A549 (cell line): ENCODE measurements around the gene MEIKIN. TPM values are rescaled to one million over a fixed set of nuclear protein-coding genes. Genes with fewer than 3 reads are reported as not detected.

Experiments used
- ATAC-seq, 2 experiments: fragments of 200-7000 bp in 1 of 2; fragments of >200 bp in 1 of 2; cut with Nextera tagmentation in 1 of 2; cut with Tn5 transposase in 1 of 2; 3 replicates each; pipeline versions ENCODE4 v1.8.0 to v1.9.1; 2018 to 2020; ENCODE audit warnings: mild to moderate bottlenecking in 1 of 2, moderate library complexity in 1 of 2
- CTCF ChIA-PET: fragments of 300-600 bp; sonication (Branson Sonifier 250); formaldehyde crosslinking; extraction: SDS; loops from one replicate; lab custom pipeline; 2021; ENCODE audit warnings: antibody characterized with exemption, inconsistent platforms; lab: Yijun Ruan, JAX
- POLR2A ChIA-PET: fragments of 350-600 bp; formaldehyde crosslinking; extraction: SDS; loops from one replicate; lab custom pipeline; 2021; ENCODE audit warnings: antibody characterized with exemption, inconsistent platforms; lab: Yijun Ruan, JAX
- DNase-seq, 2 experiments: peaks; one replicate each; pipeline versions ENCODE4 v3.0.0 to v3.0.0-alpha.2; 2011 to 2016; ENCODE audit warnings: low read depth in 1 of 2, low spot score in 1 of 2
- FAIRE-seq: peaks from 2 replicates; lab custom pipeline; 2011; peaks lifted over from hg19 to GRCh38; lab: Jason Lieb, UNC
- H3K27ac ChIP-seq, 2 experiments: fragments of >200 bp; sonication (Bioruptor Twin); formaldehyde crosslinking; 3 replicates each; pipeline ENCODE4 v1.5.1; 2016 to 2017
- H3K4me1 ChIP-seq: fragments of >200 bp; sonication (Bioruptor Twin); formaldehyde crosslinking; 3 replicates; pipeline ENCODE4 v1.6.1; 2016
- H3K4me2 ChIP-seq: fragments of >200 bp; sonication (Bioruptor Twin); formaldehyde crosslinking; 3 replicates; pipeline ENCODE4 v1.6.1; 2016
- H3K4me3 ChIP-seq: fragments of >200 bp; sonication (Bioruptor Twin); formaldehyde crosslinking; 3 replicates; pipeline ENCODE4 v1.5.1; 2016
- H3K9me3 ChIP-seq: fragments of >200 bp; sonication (Bioruptor Twin); formaldehyde crosslinking; 3 replicates; pipeline ENCODE4 v1.6.1; 2016
- BHLHE40 ChIP-seq: IDR thresholded peaks from 2 replicates; pipeline ENCODE4 v1.6.1; 2012; ENCODE audit warnings: low read depth, low read length, inconsistent platforms
- CBX2 ChIP-seq: fragments of 200-600 bp; sonication (generic); IDR thresholded peaks from 2 replicates; pipeline ENCODE4 v1.6.1; 2016; ENCODE audit warnings: low read depth, mild to moderate bottlenecking, borderline replicate concordance
- CBX8 ChIP-seq: fragments of 200-600 bp; sonication (generic); IDR thresholded peaks from 2 replicates; pipeline ENCODE4 v1.6.1; 2016
- CHD4 ChIP-seq: fragments of 200-600 bp; sonication (generic); IDR thresholded peaks from 2 replicates; pipeline ENCODE4 v1.6.1; 2016; ENCODE audit warnings: antibody characterized with exemption, mild to moderate bottlenecking, borderline replicate concordance
- EHF ChIP-seq: fragments of 250-450 bp; sonication (Bioruptor Pico); IDR thresholded peaks from 2 replicates; pipeline ENCODE4 v1.5.0; 2020; ENCODE audit warnings: mild to moderate bottlenecking
- EHMT2 ChIP-seq: fragments of 200-600 bp; sonication (generic); IDR thresholded peaks from 2 replicates; pipeline ENCODE4 v1.6.1; 2016; ENCODE audit warnings: antibody characterized with exemption, low read depth, mild to moderate bottlenecking, moderate library complexity
- EP300 ChIP-seq, 2 experiments: fragments of >200 bp; sonication (Bioruptor Twin); formaldehyde crosslinking; IDR thresholded peaks; 2 replicates in 1 of 2; 3 replicates in 1 of 2; pipeline ENCODE4 v1.6.1; 2016 to 2017
- ESRRA ChIP-seq: fragments of 150-350 bp; IDR thresholded peaks from 2 replicates; pipeline ENCODE4 v1.6.1; 2014; ENCODE audit warnings: mild to moderate bottlenecking, low read length, borderline replicate concordance
- FOSB ChIP-seq: fragments of 250-450 bp; sonication (Bioruptor Pico); IDR thresholded peaks from 2 replicates; pipeline ENCODE4 v1.5.0; 2020; ENCODE audit warnings: mild to moderate bottlenecking, moderate library complexity
- FOXS1 ChIP-seq: fragments of 250-450 bp; sonication (Bioruptor Pico); IDR thresholded peaks from 2 replicates; pipeline ENCODE4 v1.5.0; 2020; ENCODE audit warnings: mild to moderate bottlenecking, moderate library complexity
- JUN ChIP-seq, 2 experiments: fragments of >200 bp; sonication (Bioruptor Twin); formaldehyde crosslinking; IDR thresholded peaks; 2 replicates in 1 of 2; 3 replicates in 1 of 2; pipeline ENCODE4 v1.6.1; 2016 to 2017
- KDM1A ChIP-seq: fragments of 200-600 bp; sonication (generic); IDR thresholded peaks from 2 replicates; pipeline ENCODE4 v1.6.1; 2016; ENCODE audit warnings: low read depth, mild to moderate bottlenecking
- MAZ ChIP-seq: fragments of 150-350 bp; IDR thresholded peaks from 2 replicates; pipeline ENCODE4 v1.6.1; 2014; ENCODE audit warnings: antibody characterized with exemption, low read depth, low read length, borderline replicate concordance
- NFE2L2 ChIP-seq: fragments of 150-350 bp; conservative IDR thresholded peaks from 2 replicates; pipeline ENCODE4 v1.6.1; 2014; ENCODE audit warnings: low read length
- PHF8 ChIP-seq: fragments of 200-600 bp; sonication (generic); IDR thresholded peaks from 2 replicates; pipeline ENCODE4 v1.6.1; 2016; ENCODE audit warnings: low read depth, mild to moderate bottlenecking, antibody characterized with exemption, moderate library complexity, borderline replicate concordance
- POLR2AphosphoS2 ChIP-seq: conservative IDR thresholded peaks from 2 replicates; pipeline ENCODE4 v1.6.1; 2012; ENCODE audit warnings: low read length, improper control_type of control experiment, inconsistent platforms
- RCOR1 ChIP-seq: fragments of 150-350 bp; IDR thresholded peaks from 2 replicates; pipeline ENCODE4 v1.6.1; 2014; ENCODE audit warnings: antibody characterized with exemption, low read length, low read depth
- RNF2 ChIP-seq: fragments of 200-600 bp; sonication (generic); IDR thresholded peaks from 2 replicates; pipeline ENCODE4 v1.6.1; 2016; ENCODE audit warnings: low read depth, mild to moderate bottlenecking, antibody characterized with exemption, moderate library complexity, borderline replicate concordance
- SMC3 ChIP-seq: fragments of >200 bp; sonication (Bioruptor Twin); formaldehyde crosslinking; IDR thresholded peaks from 3 replicates; pipeline ENCODE4 v1.6.1; 2018; ENCODE audit warnings: inconsistent platforms
- TP53 ChIP-seq: fragments of 250-450 bp; sonication (Bioruptor Pico); IDR thresholded peaks from 2 replicates; pipeline ENCODE4 v1.5.0; 2021; ENCODE audit warnings: mild to moderate bottlenecking, moderate library complexity
- ZC3H11A ChIP-seq: fragments of 450-650 bp; IDR thresholded peaks from 2 replicates; pipeline ENCODE4 v1.6.1; 2014; ENCODE audit warnings: antibody characterized with exemption, mild to moderate bottlenecking
- ZNF302 ChIP-seq: fragments of 250-450 bp; sonication (Bioruptor Pico); IDR thresholded peaks from 2 replicates; pipeline ENCODE4 v1.9.0; 2021; ENCODE audit warnings: inconsistent platforms, mild to moderate bottlenecking, moderate library complexity
- ZSCAN20 ChIP-seq: fragments of 250-450 bp; sonication (Bioruptor Pico); IDR thresholded peaks from 2 replicates; pipeline ENCODE4 v1.8.0; 2022; ENCODE audit warnings: mild to moderate bottlenecking, moderate library complexity
- WGBS: methylation state at CpG from one replicate; pipeline ENCODE4 v1.1.6; 2017; ENCODE audit errors: missing lambda C conversion rate; 5-methylcytosine and 5-hydroxymethylcytosine counted together
- polyA plus RNA-seq, 4 experiments: library from polyadenylated mRNA; depleted of rRNA in 3 of 4; stranded (reverse); fragments of >200 nt; fragmentation: RNase III in 1 of 4; extraction: RNeasy Plus Mini Kit Qiagen cat#74134 plus additional on column Dnase treatment in 1 of 4; gene quantifications; 2 replicates in 3 of 4; 3 replicates in 1 of 4; pipeline ENCODE4 v1.2.3, GENCODE V29; 2011 to 2017
- TF ChIP-seq, protein P1 (sequence below): fragments of 150-350 bp; IDR thresholded peaks from 2 replicates; pipeline ENCODE4 v1.6.1; 2014; ENCODE audit warnings: low read depth, mild to moderate bottlenecking, low read length
- TF ChIP-seq, protein P2 (sequence below): fragments of 250-450 bp; sonication (Bioruptor Pico); IDR thresholded peaks from 2 replicates; pipeline ENCODE4 v1.5.0; 2021; ENCODE audit warnings: mild to moderate bottlenecking, moderate library complexity, borderline replicate concordance
- TF ChIP-seq, protein P3 (sequence below): fragments of 450-650 bp; IDR thresholded peaks from 2 replicates; pipeline ENCODE4 v1.6.1; 2014; ENCODE audit warnings: antibody characterized with exemption
- TF ChIP-seq, protein P4 (sequence below): fragments of 200-600 bp; sonication (generic); IDR thresholded peaks from 2 replicates; pipeline ENCODE4 v1.6.1; 2016; ENCODE audit warnings: antibody characterized with exemption, mild to moderate bottlenecking, moderate library complexity
- TF ChIP-seq, protein P5 (sequence below): fragments of >200 bp; sonication (Bioruptor Twin); formaldehyde crosslinking; IDR thresholded peaks from 2 replicates; pipeline ENCODE4 v1.6.1; 2016

The MEIKIN gene
- polyA plus RNA-seq, 2 of the 4 experiments (the other 2 are of a cell fraction), result not detected

DNA sequence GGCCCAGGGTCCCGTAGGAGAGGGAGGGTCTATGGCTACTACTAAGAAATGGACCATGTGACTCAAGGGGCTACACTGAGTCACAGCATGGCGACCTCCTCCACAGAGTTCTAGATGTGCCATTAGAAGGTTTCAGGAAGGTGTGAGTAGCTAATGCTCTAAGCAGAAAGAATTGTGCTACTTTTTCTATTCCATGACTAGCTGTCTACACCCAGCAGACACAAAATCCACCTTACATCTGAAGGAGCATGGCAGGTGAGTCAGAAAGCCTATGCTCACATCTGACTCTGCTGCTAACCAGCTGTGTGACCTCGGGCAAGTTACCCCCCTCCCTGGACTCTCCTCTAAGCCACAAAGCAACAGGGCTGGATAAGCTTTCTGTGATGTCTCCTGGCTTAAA, 14.4 kb upstream of the MEIKIN start:
- ATAC-seq (no peak), DNase-seq (no peak), FAIRE-seq (no peak)
- no peak for TF ChIP-seq FOXS1 (CRISPR knock-in tag)
- no peak for TF ChIP-seq FOSB (CRISPR knock-in tag)
- no peak for TF ChIP-seq RNF2
- TF ChIP-seq RCOR1, result no peak
- no peak for TF ChIP-seq ZSCAN20 (CRISPR knock-in tag)
- TF ChIP-seq POLR2AphosphoS2, result no peak
- TF ChIP-seq KDM1A, result no peak
- no peak for TF ChIP-seq EHMT2
- TF ChIP-seq, protein P1, sequence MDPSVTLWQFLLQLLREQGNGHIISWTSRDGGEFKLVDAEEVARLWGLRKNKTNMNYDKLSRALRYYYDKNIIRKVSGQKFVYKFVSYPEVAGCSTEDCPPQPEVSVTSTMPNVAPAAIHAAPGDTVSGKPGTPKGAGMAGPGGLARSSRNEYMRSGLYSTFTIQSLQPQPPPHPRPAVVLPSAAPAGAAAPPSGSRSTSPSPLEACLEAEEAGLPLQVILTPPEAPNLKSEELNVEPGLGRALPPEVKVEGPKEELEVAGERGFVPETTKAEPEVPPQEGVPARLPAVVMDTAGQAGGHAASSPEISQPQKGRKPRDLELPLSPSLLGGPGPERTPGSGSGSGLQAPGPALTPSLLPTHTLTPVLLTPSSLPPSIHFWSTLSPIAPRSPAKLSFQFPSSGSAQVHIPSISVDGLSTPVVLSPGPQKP, result no peak
- no peak for TF ChIP-seq ZC3H11A
- no peak for TF ChIP-seq PHF8
- TF ChIP-seq, protein P2, sequence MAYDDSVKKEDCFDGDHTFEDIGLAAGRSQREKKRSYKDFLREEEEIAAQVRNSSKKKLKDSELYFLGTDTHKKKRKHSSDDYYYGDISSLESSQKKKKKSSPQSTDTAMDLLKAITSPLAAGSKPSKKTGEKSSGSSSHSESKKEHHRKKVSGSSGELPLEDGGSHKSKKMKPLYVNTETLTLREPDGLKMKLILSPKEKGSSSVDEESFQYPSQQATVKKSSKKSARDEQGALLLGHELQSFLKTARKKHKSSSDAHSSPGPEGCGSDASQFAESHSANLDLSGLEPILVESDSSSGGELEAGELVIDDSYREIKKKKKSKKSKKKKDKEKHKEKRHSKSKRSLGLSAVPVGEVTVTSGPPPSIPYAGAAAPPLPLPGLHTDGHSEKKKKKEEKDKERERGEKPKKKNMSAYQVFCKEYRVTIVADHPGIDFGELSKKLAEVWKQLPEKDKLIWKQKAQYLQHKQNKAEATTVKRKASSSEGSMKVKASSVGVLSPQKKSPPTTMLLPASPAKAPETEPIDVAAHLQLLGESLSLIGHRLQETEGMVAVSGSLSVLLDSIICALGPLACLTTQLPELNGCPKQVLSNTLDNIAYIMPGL (CRISPR knock-in tag), result no peak
- TF ChIP-seq, protein P3, sequence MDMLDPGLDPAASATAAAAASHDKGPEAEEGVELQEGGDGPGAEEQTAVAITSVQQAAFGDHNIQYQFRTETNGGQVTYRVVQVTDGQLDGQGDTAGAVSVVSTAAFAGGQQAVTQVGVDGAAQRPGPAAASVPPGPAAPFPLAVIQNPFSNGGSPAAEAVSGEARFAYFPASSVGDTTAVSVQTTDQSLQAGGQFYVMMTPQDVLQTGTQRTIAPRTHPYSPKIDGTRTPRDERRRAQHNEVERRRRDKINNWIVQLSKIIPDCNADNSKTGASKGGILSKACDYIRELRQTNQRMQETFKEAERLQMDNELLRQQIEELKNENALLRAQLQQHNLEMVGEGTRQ, result no peak
- no peak for TF ChIP-seq CHD4
- no peak for TF ChIP-seq CBX2
- TF ChIP-seq SMC3, result no peak
- TF ChIP-seq NFE2L2, result no peak
- TF ChIP-seq TP53, result no peak
- TF ChIP-seq EHF (CRISPR knock-in tag), result no peak
- TF ChIP-seq, protein P4, sequence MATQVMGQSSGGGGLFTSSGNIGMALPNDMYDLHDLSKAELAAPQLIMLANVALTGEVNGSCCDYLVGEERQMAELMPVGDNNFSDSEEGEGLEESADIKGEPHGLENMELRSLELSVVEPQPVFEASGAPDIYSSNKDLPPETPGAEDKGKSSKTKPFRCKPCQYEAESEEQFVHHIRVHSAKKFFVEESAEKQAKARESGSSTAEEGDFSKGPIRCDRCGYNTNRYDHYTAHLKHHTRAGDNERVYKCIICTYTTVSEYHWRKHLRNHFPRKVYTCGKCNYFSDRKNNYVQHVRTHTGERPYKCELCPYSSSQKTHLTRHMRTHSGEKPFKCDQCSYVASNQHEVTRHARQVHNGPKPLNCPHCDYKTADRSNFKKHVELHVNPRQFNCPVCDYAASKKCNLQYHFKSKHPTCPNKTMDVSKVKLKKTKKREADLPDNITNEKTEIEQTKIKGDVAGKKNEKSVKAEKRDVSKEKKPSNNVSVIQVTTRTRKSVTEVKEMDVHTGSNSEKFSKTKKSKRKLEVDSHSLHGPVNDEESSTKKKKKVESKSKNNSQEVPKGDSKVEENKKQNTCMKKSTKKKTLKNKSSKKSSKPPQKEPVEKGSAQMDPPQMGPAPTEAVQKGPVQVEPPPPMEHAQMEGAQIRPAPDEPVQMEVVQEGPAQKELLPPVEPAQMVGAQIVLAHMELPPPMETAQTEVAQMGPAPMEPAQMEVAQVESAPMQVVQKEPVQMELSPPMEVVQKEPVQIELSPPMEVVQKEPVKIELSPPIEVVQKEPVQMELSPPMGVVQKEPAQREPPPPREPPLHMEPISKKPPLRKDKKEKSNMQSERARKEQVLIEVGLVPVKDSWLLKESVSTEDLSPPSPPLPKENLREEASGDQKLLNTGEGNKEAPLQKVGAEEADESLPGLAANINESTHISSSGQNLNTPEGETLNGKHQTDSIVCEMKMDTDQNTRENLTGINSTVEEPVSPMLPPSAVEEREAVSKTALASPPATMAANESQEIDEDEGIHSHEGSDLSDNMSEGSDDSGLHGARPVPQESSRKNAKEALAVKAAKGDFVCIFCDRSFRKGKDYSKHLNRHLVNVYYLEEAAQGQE, result no peak
- Histone ChIP-seq H3K4me1 (no peaks in the 10 kb centered on the region), H3K9me3 (no peaks in the 10 kb centered on the region), H3K27ac (no peak overlapping the region), H3K4me3 (no peak overlapping the region), H3K4me2 (no peak overlapping the region)
- ChIA-PET POLR2A (no interaction called here), CTCF (no interaction called here)
- WGBS, result 39% methylated on average over 3 of the region's 3 CpGs

DNA sequence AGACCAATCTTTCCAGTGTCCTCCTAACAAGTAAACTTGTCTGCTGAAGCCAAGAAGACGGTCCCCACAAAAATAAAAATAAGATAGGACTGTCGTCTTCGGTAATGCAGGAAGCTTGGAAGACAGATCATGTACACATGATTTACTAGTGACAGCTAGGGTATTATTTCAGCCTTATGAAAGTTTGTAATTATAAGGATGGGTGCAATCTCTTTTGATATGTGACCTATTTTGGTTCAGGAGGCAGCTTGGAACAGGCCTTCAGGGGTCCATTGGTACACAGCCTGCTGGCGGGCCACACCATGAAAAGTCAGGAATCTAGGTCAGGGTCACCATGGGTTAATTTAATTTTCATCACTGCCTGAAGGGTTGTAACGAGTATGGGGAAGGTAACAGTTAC, 13.7 kb upstream of the MEIKIN start:
- FAIRE-seq (no peak), DNase-seq (no peak), ATAC-seq (no peak)
- ChIA-PET POLR2A (no interaction called here), CTCF (no interaction called here)
- Histone ChIP-seq H3K9me3 (no peaks in the 10 kb centered on the region), H3K4me2 (no peak overlapping the region), H3K27ac (no peak overlapping the region), H3K4me1 (no peaks in the 10 kb centered on the region), H3K4me3 (no peak overlapping the region)
- 66% methylated on average over 5 of the region's 5 CpGs for WGBS
- TF ChIP-seq ZNF302 (CRISPR knock-in tag) (no peak), ESRRA (no peak), RNF2 (no peak), EP300 (IDR thresholded peaks at IDR 0.05) (no peak), ZC3H11A (no peak), CBX2 (no peak), MAZ (no peak), CBX8 (no peak), SMC3 (no peak), BHLHE40 (no peak), FOXS1 (CRISPR knock-in tag) (no peak), EHF (CRISPR knock-in tag) (no peak), JUN (IDR thresholded peaks at IDR 0.05) (no peak)
- TF ChIP-seq, protein P5, sequence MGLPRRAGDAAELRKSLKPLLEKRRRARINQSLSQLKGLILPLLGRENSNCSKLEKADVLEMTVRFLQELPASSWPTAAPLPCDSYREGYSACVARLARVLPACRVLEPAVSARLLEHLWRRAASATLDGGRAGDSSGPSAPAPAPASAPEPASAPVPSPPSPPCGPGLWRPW, result no peak
- TF ChIP-seq, protein P1, result no peak
